H9 (cell line): Measurements from ENCODE around the gene P4HA3. TPM values are rescaled to one million over a fixed set of nuclear protein-coding genes. Genes with fewer than 3 reads are reported as not detected.

Experiments used
- DNase-seq: peaks from one replicate; pipeline ENCODE4 v3.0.0-alpha.2; 2017
- H2AFZ ChIP-seq: one replicate; pipeline ENCODE4 v1.6.1; 2013; ENCODE audit warnings: mild to moderate bottlenecking, low read length, control low read depth, moderate library complexity
- H2AK5ac ChIP-seq: 2 replicates; pipeline ENCODE4 v1.6.1; 2013; ENCODE audit warnings: low read length, control low read depth, mixed read lengths; ENCODE audit not compliant: insufficient read length
- H2BK120ac ChIP-seq: one replicate; pipeline ENCODE4 v1.6.1; 2013; ENCODE audit warnings: low read depth, mild to moderate bottlenecking, low read length, control low read depth, inconsistent platforms; ENCODE audit not compliant: poor library complexity, severe bottlenecking
- H2BK12ac ChIP-seq: 2 replicates; pipeline ENCODE4 v1.6.1; 2013; ENCODE audit warnings: low read length, control low read depth, mixed read lengths, low read depth; ENCODE audit not compliant: insufficient read length
- H2BK15ac ChIP-seq: 2 replicates; pipeline ENCODE4 v1.6.1; 2013; ENCODE audit warnings: low read depth, low read length, control low read depth
- H2BK20ac ChIP-seq: one replicate; pipeline ENCODE4 v1.6.1; 2013; ENCODE audit warnings: low read depth, mild to moderate bottlenecking, low read length, control low read depth, inconsistent platforms; ENCODE audit not compliant: poor library complexity, severe bottlenecking
- H2BK5ac ChIP-seq: 2 replicates; pipeline ENCODE4 v1.6.1; 2013; ENCODE audit warnings: low read length, control low read depth, mixed read lengths; ENCODE audit not compliant: insufficient read length
- H3K14ac ChIP-seq: 2 replicates; pipeline ENCODE4 v1.6.1; 2013; ENCODE audit warnings: low read length, control low read depth; ENCODE audit not compliant: insufficient read depth
- H3K18ac ChIP-seq: 2 replicates; pipeline ENCODE4 v1.6.1; 2013; ENCODE audit warnings: low read depth, mild to moderate bottlenecking, mixed read lengths, low read length, control low read depth; ENCODE audit not compliant: insufficient read length
- H3K23ac ChIP-seq: 2 replicates; pipeline ENCODE4 v1.6.1; 2013; ENCODE audit warnings: low read length, control low read depth, mixed read lengths, low read depth; ENCODE audit not compliant: insufficient read length
- H3K23me2 ChIP-seq: 2 replicates; pipeline ENCODE4 v1.6.1; 2013; ENCODE audit warnings: low read depth, mild to moderate bottlenecking, mixed read lengths, low read length, control low read depth; ENCODE audit not compliant: insufficient read length, poor library complexity, severe bottlenecking
- H3K27ac ChIP-seq: 2 replicates; pipeline ENCODE4 v1.5.1; 2013; ENCODE audit warnings: low read length, control low read depth, mixed read lengths, low read depth; ENCODE audit not compliant: insufficient read length
- H3K27me3 ChIP-seq: 2 replicates; pipeline ENCODE4 v1.6.1; 2013; ENCODE audit warnings: low read length, control low read depth, inconsistent platforms; ENCODE audit not compliant: insufficient read depth
- H3K4ac ChIP-seq: 2 replicates; pipeline ENCODE4 v1.6.1; 2013; ENCODE audit warnings: low read depth, mild to moderate bottlenecking, control low read depth, inconsistent platforms, low read length, moderate library complexity
- H3K4me1 ChIP-seq: 2 replicates; pipeline ENCODE4 v1.6.1; 2013; ENCODE audit warnings: low read length, control low read depth, inconsistent platforms; ENCODE audit not compliant: insufficient read depth
- H3K4me2 ChIP-seq: 2 replicates; pipeline ENCODE4 v1.6.1; 2013; ENCODE audit warnings: low read length, control low read depth, mixed read lengths; ENCODE audit not compliant: insufficient read length, insufficient read depth
- H3K56ac ChIP-seq: 2 replicates; pipeline ENCODE4 v1.6.1; 2013; ENCODE audit warnings: low read depth, mild to moderate bottlenecking, mixed read lengths, low read length, control low read depth; ENCODE audit not compliant: insufficient read length
- H3K79me1 ChIP-seq: 2 replicates; pipeline ENCODE4 v1.6.1; 2013; ENCODE audit warnings: low read depth, mild to moderate bottlenecking, moderate library complexity, low read length, control low read depth, inconsistent platforms; ENCODE audit not compliant: insufficient read depth, poor library complexity, severe bottlenecking
- H3K79me2 ChIP-seq: 2 replicates; pipeline ENCODE4 v1.6.1; 2013; ENCODE audit warnings: low read length, control low read depth, inconsistent platforms; ENCODE audit not compliant: insufficient read depth
- H3K9ac ChIP-seq: 2 replicates; pipeline ENCODE4 v1.6.1; 2013; ENCODE audit warnings: low read length, control low read depth, mixed read lengths; ENCODE audit not compliant: insufficient read length; ENCODE audit errors: extremely low read depth
- H3K9me3 ChIP-seq: one replicate; pipeline ENCODE4 v1.6.1; 2013; ENCODE audit warnings: low read depth, low read length, inconsistent platforms; ENCODE audit not compliant: control insufficient read depth
- H3T11ph ChIP-seq: one replicate; pipeline ENCODE4 v1.6.1; 2013; ENCODE audit warnings: mild to moderate bottlenecking, low read length, control low read depth, inconsistent platforms
- H4K20me1 ChIP-seq: one replicate; pipeline ENCODE4 v1.6.1; 2013; ENCODE audit not compliant: control insufficient read depth, insufficient read length, insufficient read depth
- H4K5ac ChIP-seq: 2 replicates; pipeline ENCODE4 v1.6.1; 2013; ENCODE audit warnings: low read depth, mild to moderate bottlenecking, mixed read lengths, low read length, control low read depth; ENCODE audit not compliant: insufficient read length
- H4K8ac ChIP-seq: replicated peaks from 2 replicates; pipeline ENCODE4 v1.6.1; 2013; ENCODE audit warnings: low read length, control low read depth, mixed read lengths, low read depth; ENCODE audit not compliant: insufficient read length
- H4K91ac ChIP-seq: 2 replicates; pipeline ENCODE4 v1.6.1; 2013; ENCODE audit warnings: low read depth, mild to moderate bottlenecking, moderate library complexity, mixed read lengths, low read length, control low read depth; ENCODE audit not compliant: insufficient read length
- H3K27ac Mint-ChIP-seq, 3 experiments: 2 replicates in 2 of 3; 3 replicates in 1 of 3; pipeline ENCODE4 v1.8.0; 2020 to 2021; ENCODE audit warnings: mixed read lengths in 3 of 3, mild to moderate bottlenecking in 1 of 3, moderate library complexity in 1 of 3
- H3K27me3 Mint-ChIP-seq: 2 replicates; pipeline ENCODE4 v1.8.0; 2021; ENCODE audit warnings: low read depth, mild to moderate bottlenecking, moderate library complexity, mixed read lengths
- H3K36me3 Mint-ChIP-seq, 3 experiments: 2 replicates in 2 of 3; 3 replicates in 1 of 3; pipeline ENCODE4 v1.8.0; 2020 to 2021; ENCODE audit warnings: low read depth in 3 of 3, mixed read lengths in 3 of 3; ENCODE audit not compliant: insufficient read depth in 1 of 3
- H3K4me1 Mint-ChIP-seq, 2 experiments: 2 replicates each; pipeline ENCODE4 v1.8.0; 2020; ENCODE audit warnings: mixed read lengths in 2 of 2
- H3K4me3 Mint-ChIP-seq, 2 experiments: 2 replicates in 1 of 2; 3 replicates in 1 of 2; pipeline ENCODE4 v1.8.0; 2020 to 2021; ENCODE audit warnings: mild to moderate bottlenecking in 2 of 2, mixed read lengths in 2 of 2, moderate library complexity in 1 of 2
- H3K9me3 Mint-ChIP-seq, 2 experiments: 2 replicates in 1 of 2; 3 replicates in 1 of 2; pipeline ENCODE4 v1.8.0; 2020; ENCODE audit warnings: mild to moderate bottlenecking in 2 of 2, mixed read lengths in 2 of 2, moderate library complexity in 1 of 2
- WGBS: extraction: QIAGEN DNeasy Blood & Tissue Kit; methylation state at CpG from one replicate; pipeline ENCODE4 v1.1.7; 2013; ENCODE audit warnings: missing lambda C conversion rate, low lambda C conversion rate, mixed read lengths; ENCODE audit not compliant: insufficient read length; ENCODE audit errors: extremely low coverage; 5-methylcytosine and 5-hydroxymethylcytosine counted together
- total RNA-seq: library from RNA; stranded (reverse); gene quantifications from 2 replicates; pipeline ENCODE4 v1.2.1, GENCODE V29; 2021
- TF ChIP-seq, protein P1 (sequence below): fragments of 200-600 bp; sonication (generic); conservative IDR thresholded peaks from 3 replicates; pipeline ENCODE4 v1.8.0; 2021; ENCODE audit warnings: antibody characterized with exemption, mild to moderate bottlenecking

The P4HA3 gene
- total RNA-seq, 1 experiment from 2014 or later, result not detected

DNA sequence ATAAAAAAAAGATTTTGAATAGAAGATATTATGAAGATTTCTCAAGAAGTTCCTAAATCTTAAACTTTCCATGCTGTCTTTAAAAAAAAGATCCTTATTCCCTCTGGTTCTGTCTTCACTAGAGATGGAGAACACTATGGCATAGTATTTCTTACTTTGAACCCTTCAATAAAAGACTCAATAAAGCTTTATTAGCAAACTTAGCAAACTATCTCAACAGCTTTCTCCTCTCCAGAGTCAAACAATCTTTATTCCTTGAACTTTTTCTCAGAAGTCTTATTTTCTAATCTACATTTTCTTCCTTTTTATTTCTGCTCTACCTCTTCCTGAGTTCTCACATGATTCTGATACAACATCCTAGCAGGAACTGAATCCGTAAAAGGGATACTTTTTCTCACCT lies 21.8 kb upstream of the P4HA3 start:
- Histone ChIP-seq H2BK20ac (no peak overlapping the region), H3K23ac (no peak overlapping the region), H3K27ac (no peak overlapping the region), H4K91ac (no peak overlapping the region), H3K79me1 (no peaks in the 10 kb centered on the region), H2BK15ac (no peak overlapping the region), H3K4me2 (no peak overlapping the region), H2AK5ac (no peak overlapping the region), H3K4me1 (no peaks in the 10 kb centered on the region), H2BK120ac (no peak overlapping the region), H2AFZ (no peak overlapping the region), H3K79me2 (no peaks in the 10 kb centered on the region), H3K23me2 (no peaks in the 10 kb centered on the region), H3K18ac (no peak overlapping the region), H3K14ac (no peak overlapping the region), H3K27me3 (no peaks in the 10 kb centered on the region), H2BK12ac (no peak overlapping the region), H3K56ac (no peak overlapping the region), H3K9me3 (no peaks in the 10 kb centered on the region), H2BK5ac (no peak overlapping the region), H3K9ac (no peak overlapping the region), H4K5ac (no peak overlapping the region), H3K4ac (no peak overlapping the region), H3T11ph (no peak overlapping the region), H4K8ac (no peak overlapping the region), H4K20me1 (no peaks in the 10 kb centered on the region)
- no peak for DNase-seq
- H3K36me3 Mint-ChIP-seq, result peaks cover 4 to 21% (median 17%) of the 10 kb centered on the region in 3 experiments; a peak in 6 of 7 replicates
- no peak overlapping the region for H3K27ac Mint-ChIP-seq
- peaks cover under 1 to 1% of the 10 kb centered on the region in 2 experiments; a peak in 3 of 5 replicates for H3K9me3 Mint-ChIP-seq
- no peaks in the 10 kb centered on the region for H3K27me3 Mint-ChIP-seq
- WGBS, result no CpG with 5 or more reads among the region's 1 CpG
- H3K4me3 Mint-ChIP-seq, result no peak overlapping the region
- TF ChIP-seq, protein P1, sequence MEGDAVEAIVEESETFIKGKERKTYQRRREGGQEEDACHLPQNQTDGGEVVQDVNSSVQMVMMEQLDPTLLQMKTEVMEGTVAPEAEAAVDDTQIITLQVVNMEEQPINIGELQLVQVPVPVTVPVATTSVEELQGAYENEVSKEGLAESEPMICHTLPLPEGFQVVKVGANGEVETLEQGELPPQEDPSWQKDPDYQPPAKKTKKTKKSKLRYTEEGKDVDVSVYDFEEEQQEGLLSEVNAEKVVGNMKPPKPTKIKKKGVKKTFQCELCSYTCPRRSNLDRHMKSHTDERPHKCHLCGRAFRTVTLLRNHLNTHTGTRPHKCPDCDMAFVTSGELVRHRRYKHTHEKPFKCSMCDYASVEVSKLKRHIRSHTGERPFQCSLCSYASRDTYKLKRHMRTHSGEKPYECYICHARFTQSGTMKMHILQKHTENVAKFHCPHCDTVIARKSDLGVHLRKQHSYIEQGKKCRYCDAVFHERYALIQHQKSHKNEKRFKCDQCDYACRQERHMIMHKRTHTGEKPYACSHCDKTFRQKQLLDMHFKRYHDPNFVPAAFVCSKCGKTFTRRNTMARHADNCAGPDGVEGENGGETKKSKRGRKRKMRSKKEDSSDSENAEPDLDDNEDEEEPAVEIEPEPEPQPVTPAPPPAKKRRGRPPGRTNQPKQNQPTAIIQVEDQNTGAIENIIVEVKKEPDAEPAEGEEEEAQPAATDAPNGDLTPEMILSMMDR, result no peak
- no peaks in the 10 kb centered on the region for H3K4me1 Mint-ChIP-seq
